NCI-H187 treated with DMSO at 0.1 percent for 48 hours (cell line): ENCODE results near the gene FBXO44.

Experiments
- DNase-seq: peaks from one replicate; lab custom pipeline; 2025; lab: John Stamatoyannopoulos, UW

FBXO44 gene

DNA sequence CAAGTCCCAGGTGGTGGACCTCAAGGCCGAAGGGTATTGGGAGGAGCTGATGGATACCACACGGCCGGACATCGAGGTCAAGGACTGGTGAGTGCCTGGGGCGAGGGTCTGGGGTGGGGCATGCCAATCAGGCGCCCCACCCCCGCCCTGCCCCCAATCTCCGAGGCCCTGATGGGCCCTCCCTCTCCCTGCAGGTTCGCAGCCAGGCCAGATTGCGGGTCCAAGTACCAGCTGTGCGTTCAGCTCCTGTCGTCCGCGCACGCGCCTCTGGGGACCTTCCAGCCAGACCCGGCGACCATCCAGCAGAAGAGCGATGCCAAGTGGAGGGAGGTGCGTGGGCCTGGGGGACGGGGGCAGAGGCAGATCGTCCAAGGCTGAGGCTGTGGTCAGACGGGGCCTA is 3.9 kb downstream of the FBXO44 start:
- DNase-seq, result no peak

- no peak for DNase-seq
These were observed 5.1 kb downstream of the FBXO44 start for GRCh38 chr1:11659748-11660147.

- DNase-seq, result no peak
These were observed 6.4 kb downstream of the FBXO44 start for GRCh38 chr1:11661103-11661502.

DNA sequence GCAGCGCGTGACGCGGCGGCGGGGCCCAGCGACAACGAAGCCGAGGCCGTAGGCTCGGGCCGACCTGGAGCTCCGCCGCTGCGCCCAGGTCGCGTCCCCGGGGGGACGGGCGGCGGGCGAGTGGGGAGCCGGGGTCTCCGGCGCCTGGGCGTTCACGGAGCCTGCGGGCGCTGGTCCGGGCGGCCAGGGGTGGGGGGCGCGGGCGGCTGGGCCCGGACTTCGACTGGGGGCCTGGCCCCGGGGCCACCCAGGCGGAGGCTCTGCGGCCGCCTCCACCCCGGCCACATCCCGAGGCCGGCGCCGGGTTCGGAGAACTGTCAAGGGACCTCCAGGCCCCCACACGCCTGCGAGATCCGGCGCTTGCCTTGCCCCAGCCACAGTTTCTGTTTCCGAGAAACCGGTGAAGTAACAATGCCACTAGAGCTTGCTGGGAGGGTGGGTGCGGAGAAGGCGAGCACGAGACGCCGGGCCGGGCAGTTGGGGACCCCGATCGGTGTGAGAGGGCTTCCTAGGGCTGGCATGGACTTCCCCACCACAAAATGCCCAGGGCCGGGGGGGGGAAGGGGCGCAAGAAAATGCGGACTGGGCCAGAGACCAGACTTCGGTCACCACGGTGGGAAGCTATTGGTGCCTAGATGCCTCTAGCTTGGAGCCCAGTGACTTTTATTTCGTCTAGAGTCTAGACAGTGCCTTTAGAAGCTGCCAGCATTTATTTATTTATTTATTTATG is 9.8 kb downstream of the FBXO44 start:
- DNase-seq, result no peak

GRCh38 chr1:11668516-11668915 is 13.8 kb downstream of the FBXO44 start:
- DNase-seq, result no peak

GRCh38 chr1:11670747-11671146 is 16.1 kb downstream of the FBXO44 start:
- no peak for DNase-seq

DNA sequence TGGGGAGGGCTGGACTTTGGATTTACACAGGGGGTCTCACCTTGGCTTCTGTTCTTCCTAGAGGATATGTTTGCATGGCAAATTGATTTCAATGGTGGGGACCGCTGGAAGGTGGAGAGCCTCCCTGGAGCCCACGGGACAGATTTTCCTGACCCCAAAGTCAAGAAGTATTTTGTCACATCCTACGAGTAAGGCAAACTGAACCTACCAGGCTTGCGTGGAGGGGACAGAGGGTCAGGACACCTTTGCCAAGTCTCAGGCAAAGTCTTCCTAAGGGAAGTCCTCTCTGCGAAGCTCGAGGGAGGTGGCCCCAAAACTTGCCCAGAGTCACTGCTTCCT is 16.5 kb downstream of the FBXO44 start:
- no peak for DNase-seq

GRCh38 chr1:11671544-11672286 is 17.0 kb downstream of the FBXO44 start:
- no peak for DNase-seq

DNA sequence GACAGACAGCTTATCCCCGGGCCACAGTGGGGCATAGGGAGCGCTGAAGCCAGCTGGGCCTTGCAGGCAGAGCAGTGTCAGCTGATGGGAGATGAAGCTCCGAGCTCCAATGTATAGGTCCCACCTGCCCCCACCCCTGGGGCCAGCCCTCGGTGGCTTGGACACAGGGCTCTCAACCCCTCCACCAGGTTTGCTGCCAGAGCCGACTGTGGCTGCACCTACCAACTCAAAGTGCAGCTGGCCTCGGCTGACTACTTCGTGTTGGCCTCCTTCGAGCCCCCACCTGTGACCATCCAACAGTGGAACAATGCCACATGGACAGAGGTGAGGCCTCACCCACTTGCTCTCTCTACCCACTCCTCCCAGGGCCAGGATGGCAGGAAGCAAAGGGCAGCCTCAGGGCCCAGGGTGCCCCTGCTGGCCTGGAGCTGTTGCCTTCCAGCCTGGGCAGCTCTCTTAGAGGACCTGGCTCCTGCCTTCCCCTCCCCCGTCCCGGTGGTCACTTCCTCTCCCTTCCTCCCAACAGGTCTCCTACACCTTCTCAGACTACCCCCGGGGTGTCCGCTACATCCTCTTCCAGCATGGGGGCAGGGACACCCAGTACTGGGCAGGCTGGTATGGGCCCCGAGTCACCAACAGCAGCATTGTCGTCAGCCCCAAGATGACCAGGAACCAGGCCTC is 18.6 kb downstream of the FBXO44 start:
- no peak for DNase-seq

DNA sequence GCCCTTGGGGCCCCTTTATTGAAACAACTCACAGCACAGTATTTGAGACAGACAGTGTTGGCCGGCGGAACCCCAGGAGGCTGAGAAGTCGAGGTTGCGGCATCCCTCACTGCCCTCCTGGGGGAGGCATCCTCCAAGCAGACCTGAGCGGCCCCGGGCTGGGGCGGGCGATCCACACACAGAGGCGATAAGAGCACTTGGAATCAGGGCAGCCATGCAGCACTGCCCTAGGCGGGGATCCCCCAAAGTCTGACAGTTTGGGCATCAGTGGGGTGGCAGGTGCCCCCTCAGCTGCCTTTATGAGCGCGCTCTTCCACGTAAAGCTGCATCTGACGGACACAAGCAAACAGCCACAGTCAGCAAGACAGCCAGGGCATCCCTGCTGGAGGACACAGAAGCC is 19.8 kb downstream of the FBXO44 start:
- no peak for DNase-seq

- no peak for DNase-seq
These were observed 20.6 kb downstream of the FBXO44 start for GRCh38 chr1:11675325-11675724.

DNA sequence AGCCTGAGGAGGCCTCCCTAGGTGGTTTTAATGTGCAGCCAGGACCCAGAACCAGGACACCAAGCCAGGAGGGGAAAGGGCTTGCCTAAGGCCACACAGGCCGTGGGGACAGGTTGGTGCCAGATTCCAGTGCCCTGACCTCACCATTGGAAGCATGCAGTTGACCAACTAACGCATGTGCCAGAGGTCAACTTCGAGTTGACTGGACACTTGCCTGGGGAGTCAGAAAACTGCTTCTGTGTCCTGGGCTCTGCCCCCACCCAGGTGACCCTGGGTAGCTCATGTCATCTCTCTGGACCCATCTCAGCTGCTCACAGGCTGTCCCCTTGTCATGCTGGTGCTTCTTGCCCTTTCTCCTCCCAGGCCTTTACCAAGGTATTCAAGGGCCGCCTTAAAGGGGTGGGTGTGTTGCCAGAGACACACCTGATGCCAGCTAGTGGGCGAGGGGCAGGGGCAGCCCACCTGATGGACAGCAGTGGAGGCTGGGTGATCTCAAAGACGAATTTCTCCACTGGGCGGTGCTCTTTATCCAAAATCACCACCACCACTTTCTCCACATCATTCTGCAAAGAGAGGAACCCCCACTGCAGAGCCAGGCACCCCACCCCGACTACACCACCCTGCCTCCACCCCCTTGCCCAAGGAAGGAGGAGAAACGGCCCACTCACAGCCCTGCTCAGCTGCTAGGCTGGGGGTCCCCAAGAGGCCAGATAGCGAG is 21.9 kb downstream of the FBXO44 start:
- no peak for DNase-seq

DNA sequence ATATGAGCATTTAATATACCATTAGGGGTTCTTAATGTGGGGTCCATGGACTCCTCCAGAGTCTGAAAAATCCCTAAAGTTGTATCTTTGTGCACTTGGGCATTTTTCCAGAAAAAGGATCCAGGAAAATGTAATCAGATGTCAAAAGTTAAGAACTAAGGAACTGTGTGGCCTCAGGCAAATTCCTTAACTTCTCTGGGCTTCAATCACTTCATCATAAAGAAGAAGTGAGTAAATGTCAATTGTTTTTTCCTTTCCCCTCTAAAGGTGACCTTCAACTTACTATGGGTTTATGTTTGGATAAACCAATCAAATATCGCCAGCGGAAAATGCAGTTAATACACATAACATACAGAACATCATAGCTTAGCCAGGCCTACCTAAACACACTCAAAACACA is 23.8 kb downstream of the FBXO44 start:
- DNase-seq, result no peak

DNA sequence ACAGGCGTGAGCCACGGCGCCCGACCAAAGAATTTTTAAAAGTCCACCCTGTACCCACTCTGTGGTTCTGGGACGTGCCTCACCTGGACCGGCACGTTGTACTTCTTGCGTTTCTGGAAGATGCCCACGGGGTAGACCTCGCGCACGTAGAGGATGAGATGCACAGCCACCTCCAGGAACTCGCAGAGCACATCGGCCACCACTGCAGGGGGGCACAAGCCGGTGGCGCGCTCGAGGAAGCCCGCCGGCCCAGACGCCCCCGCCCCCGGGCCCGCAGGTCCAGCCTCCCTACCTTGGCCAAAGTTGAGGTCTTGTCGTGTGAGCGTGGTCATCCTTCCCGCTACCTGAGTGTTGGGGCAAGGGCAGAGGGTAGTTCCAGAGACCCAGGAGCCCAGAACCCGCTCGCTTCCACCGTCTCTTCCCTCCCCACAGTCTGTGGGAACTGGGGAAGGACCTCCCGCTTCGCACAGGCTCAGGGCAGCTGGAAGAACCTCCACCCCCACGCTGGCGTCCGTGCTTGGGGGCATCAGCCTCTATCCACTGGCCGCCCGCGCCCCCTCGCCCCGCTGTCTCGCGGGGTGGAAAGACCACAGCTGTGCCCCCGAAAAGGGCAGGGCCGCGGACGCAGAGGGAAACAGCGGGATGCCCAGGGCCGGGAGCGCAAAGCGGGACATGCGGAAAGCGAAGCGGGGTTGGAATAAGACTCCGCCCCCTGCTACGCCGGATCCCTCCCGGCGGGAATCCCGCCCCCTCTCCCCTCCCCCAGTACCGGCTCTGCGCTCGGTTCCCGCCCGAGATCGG is 25.8 kb downstream of the FBXO44 start:
- DNase-seq, result no peak

DNA sequence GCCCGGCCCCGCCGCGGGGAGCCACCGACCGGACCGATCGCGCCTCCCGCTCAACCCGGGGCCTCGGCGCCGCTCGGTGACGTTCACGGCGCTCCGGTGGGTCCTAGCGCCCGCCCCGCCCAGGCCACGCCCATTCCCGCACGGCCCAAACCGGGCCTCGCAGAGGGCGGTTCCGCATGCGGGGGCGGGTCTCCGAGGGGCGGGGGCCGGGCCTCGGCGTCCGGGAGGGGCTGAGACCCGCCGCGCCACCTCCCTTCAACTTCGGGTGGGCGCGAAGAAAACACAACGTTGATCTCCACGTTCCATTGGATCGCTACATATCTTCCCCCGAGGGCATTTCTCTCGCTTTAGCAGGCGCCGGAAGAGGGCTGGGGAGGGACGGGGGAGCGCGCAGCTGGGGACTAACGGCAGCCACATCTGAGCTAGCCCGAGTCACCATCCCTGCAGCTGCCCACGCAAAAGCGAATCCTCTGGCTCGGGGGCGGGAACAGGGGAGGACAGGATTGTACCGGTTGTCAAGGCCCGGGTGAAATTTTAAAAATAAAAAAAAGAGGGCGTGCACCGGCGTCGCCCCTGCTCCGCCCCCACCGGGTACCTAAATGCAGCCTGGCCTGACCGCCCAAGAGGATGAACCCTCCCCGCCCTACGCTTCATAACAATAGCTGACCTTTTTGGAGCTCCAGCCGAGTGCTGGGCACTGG is 26.5 kb downstream of the FBXO44 start, which contains the start of gene MAD2L2:
Gene MAD2L2, minus strand, starts transcription at position 78 of the 701 bp plus-strand sequence. CDS start 547 bp downstream, outside the sequence.
- DNase-seq, result no peak

DNA sequence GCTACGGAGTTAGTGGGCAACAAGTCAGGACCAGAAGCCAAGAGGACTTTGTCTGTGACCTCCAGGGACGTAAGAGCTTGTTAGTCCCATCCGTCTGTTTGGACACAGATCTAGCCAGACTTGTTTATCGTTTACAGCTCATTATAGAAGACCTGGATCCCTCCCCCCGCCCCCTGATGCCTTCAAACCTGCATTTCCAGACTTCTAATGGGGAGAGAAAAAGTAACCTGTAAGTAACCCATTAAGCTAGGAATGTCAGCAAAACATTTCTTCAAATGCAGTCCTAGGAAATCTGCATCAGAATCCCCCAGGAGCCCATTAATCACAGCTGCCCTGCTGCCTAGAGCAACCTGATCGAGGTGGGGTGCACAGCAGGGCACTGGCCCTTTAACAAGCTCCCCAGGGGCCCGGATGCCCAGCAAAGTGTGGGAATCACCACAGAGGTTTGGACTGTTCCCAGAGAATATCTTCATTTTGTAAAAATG is 27.7 kb downstream of the FBXO44 start:
- no peak for DNase-seq

- no peak for DNase-seq
These were observed 28.1 kb downstream of the FBXO44 start for GRCh38 chr1:11682799-11683198.

GRCh38 chr1:11684070-11684469 is 29.4 kb downstream of the FBXO44 start:
- DNase-seq, result no peak

GRCh38 chr1:11685210-11685752 is 30.6 kb downstream of the FBXO44 start:
- DNase-seq, result no peak

GRCh38 chr1:11688506-11688905 is 33.8 kb downstream of the FBXO44 start:
- no peak for DNase-seq
